GM21528 (cell line): ENCODE results near the gene EIF4A3.

Experiments
- ATAC-seq: cut with Tn5 transposase; IDR thresholded peaks from one replicate; pipeline ENCODE4 v1.9.1; 2021; ENCODE audit warnings: mild to moderate bottlenecking, moderate library complexity; ENCODE audit not compliant: unreplicated experiment, low FRiP score

EIF4A3 gene

DNA sequence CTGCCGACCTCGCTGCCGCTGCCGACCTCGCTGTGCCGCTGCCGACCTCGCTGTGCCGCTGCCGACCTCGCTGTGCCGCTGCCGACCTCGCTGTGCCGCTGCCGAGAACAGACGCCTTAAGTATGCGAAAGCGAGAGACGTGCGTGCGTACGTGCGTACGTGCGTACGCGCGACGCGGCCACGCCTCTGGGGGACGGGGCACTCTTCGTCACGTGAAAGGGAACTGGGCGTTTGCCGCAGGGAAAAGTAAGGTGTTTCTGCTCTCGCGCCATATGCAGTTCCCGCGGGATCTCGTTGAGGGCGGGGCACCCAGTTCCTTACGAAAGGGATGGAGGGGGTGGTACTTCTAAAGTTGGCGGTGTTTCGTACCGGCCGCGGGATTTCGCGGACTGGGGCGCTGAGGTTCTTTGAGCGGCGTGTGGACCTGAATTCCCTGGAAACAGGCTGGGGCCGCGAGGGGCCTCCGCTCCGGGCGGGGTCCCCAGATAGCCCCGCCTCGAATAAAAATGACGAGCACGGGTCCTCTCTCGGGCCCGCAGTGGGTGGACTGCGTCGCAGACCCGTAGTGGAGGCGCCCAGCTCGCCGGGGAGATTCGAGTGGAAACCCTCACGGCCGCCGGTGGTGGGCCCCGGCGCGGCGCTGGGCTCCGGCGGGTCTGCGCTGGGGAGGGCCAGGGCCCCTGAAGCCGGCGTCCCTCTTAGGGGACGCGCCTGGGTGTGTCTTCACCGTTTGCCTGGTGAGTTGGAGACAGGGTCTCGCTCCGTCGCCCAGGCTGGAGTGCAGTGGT is at the start of gene EIF4A3:
EIF4A3 (minus strand) TSS at position 94 of the 788 bp plus-strand sequence. CDS start 167 bp downstream, outside the sequence.
- ATAC-seq, result peak; percentile 74

DNA sequence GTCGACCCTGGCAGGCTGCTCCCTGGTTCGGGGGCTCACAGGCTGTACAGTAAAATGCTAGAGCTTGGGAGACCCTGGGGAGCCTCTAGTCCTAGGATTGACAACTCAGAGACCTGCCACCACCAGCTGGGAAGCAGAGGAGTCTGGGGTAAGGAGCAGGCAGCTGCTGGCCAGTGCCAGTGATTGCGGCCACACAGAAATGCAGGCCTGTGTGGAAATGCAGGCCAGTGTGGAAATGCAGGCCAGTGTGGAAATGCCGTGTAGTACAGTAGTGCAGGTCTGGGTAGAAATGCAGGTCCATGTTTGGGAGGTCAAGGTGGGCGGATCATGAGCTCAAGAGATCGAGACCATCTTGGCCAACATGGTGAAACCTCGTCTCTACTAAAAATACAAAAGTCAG is 49.7 kb upstream of the EIF4A3 start:
- no peak for ATAC-seq

DNA sequence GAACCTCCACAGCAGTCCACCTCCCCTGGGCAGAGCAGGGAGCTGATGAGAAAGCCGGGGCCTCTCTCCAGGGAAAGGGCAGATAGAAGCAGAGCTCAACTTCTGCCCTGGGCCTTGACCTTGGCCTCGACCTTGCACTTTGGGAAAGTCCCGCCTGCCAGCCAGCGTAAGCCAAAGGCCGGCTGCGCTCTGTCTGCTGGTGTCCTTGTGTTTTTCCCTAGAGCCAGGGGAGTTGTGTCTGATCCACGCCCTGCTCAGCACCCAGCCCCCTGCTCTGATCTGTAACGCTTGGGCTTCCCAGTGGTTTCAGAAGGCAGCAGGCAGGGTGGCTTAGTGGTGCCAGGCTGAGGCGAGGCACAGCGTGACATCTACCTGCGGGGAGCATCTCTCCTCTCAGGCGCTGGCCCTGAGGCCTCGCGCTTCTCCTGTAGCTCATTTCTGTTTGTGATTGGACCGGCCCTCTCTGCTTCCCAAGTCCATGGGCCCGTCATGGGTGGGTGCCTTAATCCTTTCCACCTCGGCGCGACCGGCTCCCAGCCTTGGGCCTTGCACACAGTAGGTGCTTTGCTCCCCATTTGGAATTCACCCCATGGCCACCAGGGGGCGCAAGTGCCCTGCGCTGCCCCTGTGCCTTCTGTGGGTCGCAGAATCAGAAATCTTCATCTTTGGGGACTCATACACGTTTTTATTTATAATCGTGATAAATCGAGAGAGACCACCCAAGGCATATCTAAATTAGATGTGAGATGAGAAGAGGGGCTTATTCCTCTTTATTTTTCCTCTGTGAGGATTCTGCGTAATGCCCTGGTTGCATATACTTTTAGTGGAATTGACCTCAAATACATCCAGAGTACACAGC is 49.0 kb upstream of the EIF4A3 start:
- no peak for ATAC-seq

- ATAC-seq, result no peak
Measured at GRCh38 chr17:80195141-80195540, 48.2 kb upstream of the EIF4A3 start.

DNA sequence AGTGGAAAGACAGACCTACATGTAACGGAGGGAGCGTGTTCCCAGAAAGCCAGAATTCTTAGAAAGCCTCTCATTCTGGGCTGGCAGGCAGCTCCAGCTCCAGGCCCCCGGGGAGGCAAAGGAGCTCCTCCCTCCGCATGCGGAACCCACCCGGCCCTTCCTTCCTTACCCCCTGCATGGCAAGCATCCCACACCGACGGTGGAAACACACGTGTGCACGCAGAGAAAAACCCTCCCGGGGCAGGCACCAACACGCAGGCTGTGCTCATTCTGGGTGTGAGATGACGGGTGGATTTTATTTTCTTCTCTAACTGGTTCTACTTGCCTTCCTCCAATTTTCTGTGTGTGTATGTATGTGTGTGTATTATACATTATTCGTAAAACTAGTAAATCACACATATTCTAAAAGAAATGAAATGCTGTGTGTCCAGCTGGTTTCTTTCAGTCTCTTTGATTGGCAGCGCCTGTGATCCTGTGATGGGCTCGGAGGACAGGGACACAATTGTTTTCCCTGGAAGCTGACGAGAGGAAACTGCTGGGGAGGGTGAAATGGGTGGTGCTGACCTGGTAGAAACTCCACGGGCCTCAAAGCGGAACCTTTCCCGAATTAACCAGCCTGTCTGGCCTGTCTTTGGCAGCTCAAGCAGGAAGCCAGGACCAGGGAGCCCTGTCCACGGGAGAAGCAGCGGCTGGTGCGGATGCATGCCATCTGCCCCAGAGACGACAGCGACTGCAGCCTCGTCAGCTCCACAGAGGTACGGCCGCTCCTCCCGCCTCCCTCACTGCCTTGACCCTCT is 45.1 kb upstream of the EIF4A3 start:
- no peak for ATAC-seq

- ATAC-seq, result no peak
Measured at GRCh38 chr17:80191192-80191591, 44.3 kb upstream of the EIF4A3 start.

DNA sequence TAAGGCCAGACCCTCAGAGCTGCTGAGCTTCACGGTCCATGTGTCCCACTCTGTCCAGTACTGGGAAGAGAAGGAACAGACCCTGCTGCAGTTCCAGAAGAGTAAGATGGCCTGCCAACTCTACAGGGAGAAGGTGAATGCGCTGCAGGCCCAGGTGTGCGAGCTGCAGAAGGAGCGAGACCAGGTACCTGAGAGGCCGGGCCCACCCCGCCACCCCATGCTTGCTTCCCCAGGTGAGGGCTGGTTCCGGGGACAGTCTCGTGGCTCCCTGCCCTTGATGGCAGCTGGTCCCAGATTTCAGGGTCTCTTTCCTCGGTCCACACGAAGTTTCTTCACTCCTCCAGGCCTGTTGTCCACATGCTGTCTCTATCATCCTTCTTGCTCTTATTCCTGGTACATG is 43.8 kb upstream of the EIF4A3 start:
- ATAC-seq, result no peak

GRCh38 chr17:80189611-80190010 is 42.7 kb upstream of the EIF4A3 start:
- no peak for ATAC-seq

DNA sequence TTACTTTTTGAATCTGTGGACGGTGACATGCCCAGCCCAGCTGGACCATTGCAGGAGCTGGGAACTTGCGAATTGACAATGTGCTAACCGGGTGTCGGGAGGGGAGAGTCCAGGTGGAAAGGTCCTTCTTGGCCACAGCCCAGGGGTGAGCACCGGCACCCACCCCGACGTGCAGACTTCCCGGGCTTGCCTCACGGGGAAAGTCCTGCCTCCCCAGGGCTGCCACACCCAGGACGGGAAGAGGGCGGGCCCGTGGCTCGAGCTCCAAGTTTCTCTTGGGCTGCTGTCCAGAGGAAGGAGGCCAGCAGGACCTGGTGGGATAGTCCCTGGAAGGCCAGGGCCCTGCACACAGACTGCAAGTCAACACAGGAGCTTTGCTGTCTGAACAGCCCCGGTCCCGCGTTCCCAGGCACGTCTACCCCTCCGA is 40.6 kb upstream of the EIF4A3 start:
- ATAC-seq, result no peak

- ATAC-seq, result no peak
Measured at GRCh38 chr17:80187090-80187489, 40.2 kb upstream of the EIF4A3 start.

DNA sequence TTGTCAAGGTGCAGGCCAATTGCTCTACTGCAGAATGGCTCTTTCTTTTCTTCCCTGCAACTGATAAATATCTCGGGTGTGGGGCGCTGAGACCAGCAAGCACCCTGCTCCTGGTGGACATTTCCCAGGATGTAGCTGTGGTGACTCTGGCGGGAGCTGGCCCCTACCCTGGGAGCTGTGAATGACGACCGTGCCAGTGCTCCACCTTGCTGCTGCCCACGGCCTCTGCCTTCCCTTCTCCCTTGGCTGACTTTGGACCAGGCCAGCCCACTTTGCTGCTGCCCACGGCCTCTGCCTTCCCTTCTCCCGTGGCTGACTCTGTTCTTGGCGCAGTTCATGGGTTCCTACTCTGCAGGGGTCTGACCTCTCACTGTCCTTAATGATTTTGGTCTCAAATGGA is 39.0 kb upstream of the EIF4A3 start:
- no peak for ATAC-seq

GRCh38 chr17:80184423-80184714 is 37.4 kb upstream of the EIF4A3 start:
- no peak for ATAC-seq

DNA sequence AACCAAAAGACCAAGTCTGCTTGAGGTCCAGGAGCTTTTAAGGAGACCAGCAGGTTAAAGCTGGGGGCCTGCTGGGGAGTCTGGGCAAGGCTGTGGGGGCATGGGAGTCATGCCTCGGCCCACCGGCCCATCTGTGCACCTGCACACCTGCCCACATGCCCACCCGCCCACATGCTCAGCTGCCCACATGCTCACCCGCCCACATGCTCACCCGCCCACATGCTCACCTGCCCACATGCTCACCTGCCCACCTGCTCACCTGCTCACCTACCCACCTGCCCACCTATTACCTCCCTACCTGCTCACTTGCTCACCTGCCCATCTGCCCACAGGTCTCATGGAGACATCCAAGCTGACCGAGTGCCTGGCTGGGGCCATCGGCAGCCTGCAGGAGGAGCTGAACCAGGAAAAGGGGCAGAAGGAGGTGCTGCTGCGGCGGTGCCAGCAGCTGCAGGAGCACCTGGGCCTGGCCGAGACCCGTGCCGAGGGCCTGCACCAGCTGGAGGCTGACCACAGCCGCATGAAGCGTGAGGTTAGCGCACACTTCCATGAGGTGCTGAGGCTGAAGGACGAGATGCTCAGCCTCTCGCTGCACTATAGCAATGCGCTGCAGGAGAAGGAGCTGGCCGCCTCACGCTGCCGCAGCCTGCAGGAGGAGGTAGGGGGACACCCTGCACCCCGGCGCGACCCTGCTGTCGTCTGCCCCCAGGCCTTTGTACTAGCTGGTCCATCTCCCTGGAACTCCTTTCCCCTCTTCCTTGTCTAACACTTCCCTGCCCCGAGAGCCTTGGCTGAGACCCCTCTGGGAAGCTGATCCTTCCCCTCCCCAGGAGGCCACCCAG is 36.9 kb upstream of the EIF4A3 start:
- ATAC-seq, result no peak

GRCh38 chr17:80182845-80183223 is 35.9 kb upstream of the EIF4A3 start:
- no peak for ATAC-seq

- ATAC-seq, result no peak
Measured at GRCh38 chr17:80182118-80182844, 35.4 kb upstream of the EIF4A3 start.

GRCh38 chr17:80181431-80181830 is 34.5 kb upstream of the EIF4A3 start:
- no peak for ATAC-seq

GRCh38 chr17:80180192-80180591 is 33.3 kb upstream of the EIF4A3 start:
- ATAC-seq, result no peak

DNA sequence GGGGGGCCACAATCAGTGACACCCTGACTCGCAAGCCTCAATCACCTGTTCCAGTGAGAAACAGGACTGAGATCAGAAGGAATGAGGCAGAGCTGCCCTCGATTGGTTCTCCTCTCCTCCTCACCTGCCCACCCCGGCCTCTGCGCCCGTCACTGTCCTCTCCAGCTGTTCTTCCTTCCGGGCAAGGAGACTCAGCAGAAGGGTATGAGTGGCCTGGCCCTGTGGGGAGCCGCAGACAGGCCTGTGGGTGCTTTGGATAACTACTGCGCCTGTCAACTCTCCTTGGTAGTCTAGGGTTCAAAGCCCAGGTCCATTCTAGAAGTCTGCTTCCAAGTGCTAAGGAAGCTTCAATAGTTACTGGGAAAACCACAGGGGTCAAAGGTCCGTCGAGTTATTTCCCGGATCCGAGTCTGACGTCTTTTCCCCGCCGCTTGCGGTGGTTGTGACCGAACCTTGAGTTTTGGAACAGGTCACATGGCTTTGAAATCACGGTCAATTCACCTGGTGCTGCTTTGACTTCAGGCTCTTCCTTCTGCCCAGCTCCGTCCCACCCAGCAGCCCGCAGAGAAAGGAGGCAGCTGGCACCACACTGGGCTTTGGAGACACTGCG is 31.2 kb upstream of the EIF4A3 start:
- no peak for ATAC-seq

GRCh38 chr17:80176757-80177156 is 29.8 kb upstream of the EIF4A3 start:
- ATAC-seq, result no peak
